Tibial nerve (tissue), 4 donors: ENCODE data around the gene SUMF1. TPM values are rescaled to one million over a fixed set of nuclear protein-coding genes. Genes with fewer than 3 reads are reported as not detected.

Experiments used
- DNase-seq, 2 donors: peaks; one replicate each; pipeline ENCODE4 v3.0.0-alpha.2; 2019; ENCODE audit warnings: low spot score in 2 of 2
- H3K27ac ChIP-seq, 4 donors: fragments of 200-600 bp; sonication (generic) in 3 of 4; one replicate each; pipeline ENCODE4 v1.5.1; 2017 to 2019; ENCODE audit warnings: mild to moderate bottlenecking in 1 of 4
- H3K27me3 ChIP-seq, 2 donors: fragments of 200-600 bp; sonication (generic) in 1 of 2; one replicate each; pipeline versions ENCODE4 v1.5.1 to v1.6.0; 2017 to 2019
- H3K36me3 ChIP-seq, 3 donors: fragments of 200-600 bp; sonication (generic); one replicate each; pipeline ENCODE4 v1.5.1; 2018 to 2019
- H3K4me1 ChIP-seq, 4 donors: fragments of 200-600 bp; sonication (generic) in 3 of 4; one replicate each; pipeline ENCODE4 v1.5.1; 2017 to 2019
- H3K4me3 ChIP-seq, 4 donors: fragments of 200-600 bp; sonication (generic) in 3 of 4; one replicate each; pipeline ENCODE4 v1.5.1; 2017 to 2019; ENCODE audit warnings: mild to moderate bottlenecking in 1 of 4, moderate library complexity in 1 of 4
- H3K9me3 ChIP-seq, 4 donors: fragments of 200-600 bp; sonication (generic) in 3 of 4; one replicate each; pipeline ENCODE4 v1.5.1; 2017 to 2019
- EP300 ChIP-seq, 2 donors: sonication (generic); formaldehyde crosslinking; IDR thresholded peaks; one replicate each; pipeline ENCODE4 v1.6.1; 2017; ENCODE audit warnings: antibody characterized with exemption in 2 of 2, mild to moderate bottlenecking in 1 of 2
- POLR2A ChIP-seq, 2 donors: fragments of 450-650 bp; IDR thresholded peaks; one replicate each; pipeline ENCODE4 v1.6.1; 2017; ENCODE audit warnings: antibody characterized with exemption in 2 of 2, mild to moderate bottlenecking in 2 of 2, moderate library complexity in 2 of 2
- WGBS, 2 donors: methylation state at CpG; one replicate each; pipeline ENCODE4 v1.1.5; 2018; 5-methylcytosine and 5-hydroxymethylcytosine counted together
- total RNA-seq, 4 donors: library from RNA; depleted of rRNA; stranded (reverse); fragments of >200 nt; gene quantifications; one replicate each; pipeline ENCODE4 v1.1.0, GENCODE V29; 2016
- TF ChIP-seq, protein P1 (sequence below), 5 experiments: fragments of 200-600 bp in 3 of 5; fragments of 450-650 bp in 2 of 5; sonication (generic) in 3 of 5; IDR thresholded peaks; one replicate each; pipeline ENCODE4 v1.5.1; 2016 to 2019; ENCODE audit warnings: antibody characterized with exemption in 5 of 5, mild to moderate bottlenecking in 3 of 5, moderate library complexity in 2 of 5

The SUMF1 gene
- total RNA-seq, 4 donors from 2014 or later, result 49.2 to 70.6 (median 63.8) TPM

DNA sequence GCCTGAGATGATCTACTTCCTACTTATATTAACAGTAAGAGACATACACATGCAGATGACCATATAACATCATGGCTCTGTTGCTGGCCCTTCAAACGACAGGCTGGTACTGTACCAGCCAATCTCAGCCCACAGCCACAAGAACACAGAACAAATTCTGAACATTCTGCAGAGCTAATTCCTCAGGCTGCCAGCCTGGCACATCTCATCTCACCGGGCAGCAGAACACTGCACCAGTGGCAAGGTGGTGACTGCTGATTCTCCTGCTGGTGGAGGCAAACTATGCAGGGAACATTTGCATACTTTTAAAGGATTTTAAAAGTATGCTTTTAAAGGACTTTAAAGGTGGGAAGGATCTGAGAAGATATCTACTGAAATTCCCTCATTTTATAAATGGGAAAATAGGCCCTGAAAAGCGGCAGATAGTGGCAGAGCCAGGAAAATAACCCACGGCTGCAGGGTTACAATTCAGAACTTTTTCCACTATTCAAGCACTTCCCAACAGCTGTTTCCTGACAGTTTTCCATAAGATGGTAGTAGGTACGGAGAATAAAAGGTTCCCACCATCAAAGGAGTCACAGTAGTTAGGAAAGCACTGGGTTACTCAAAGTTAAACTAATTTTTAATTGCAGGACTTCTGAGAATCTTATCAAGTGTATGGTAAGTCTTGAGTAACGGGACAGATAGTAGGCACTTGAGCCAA, 37.3 kb downstream of the SUMF1 start:
- no peaks in the 10 kb centered on the region for H3K27me3 ChIP-seq
- H3K4me3 ChIP-seq, result no peak overlapping the region
- no peak for DNase-seq
- H3K27ac ChIP-seq, result no peak overlapping the region
- no peak for TF ChIP-seq EP300 (IDR thresholded peaks at IDR 0.05)
- TF ChIP-seq POLR2A (IDR thresholded peaks at IDR 0.05), result no peak
- TF ChIP-seq, protein P1, sequence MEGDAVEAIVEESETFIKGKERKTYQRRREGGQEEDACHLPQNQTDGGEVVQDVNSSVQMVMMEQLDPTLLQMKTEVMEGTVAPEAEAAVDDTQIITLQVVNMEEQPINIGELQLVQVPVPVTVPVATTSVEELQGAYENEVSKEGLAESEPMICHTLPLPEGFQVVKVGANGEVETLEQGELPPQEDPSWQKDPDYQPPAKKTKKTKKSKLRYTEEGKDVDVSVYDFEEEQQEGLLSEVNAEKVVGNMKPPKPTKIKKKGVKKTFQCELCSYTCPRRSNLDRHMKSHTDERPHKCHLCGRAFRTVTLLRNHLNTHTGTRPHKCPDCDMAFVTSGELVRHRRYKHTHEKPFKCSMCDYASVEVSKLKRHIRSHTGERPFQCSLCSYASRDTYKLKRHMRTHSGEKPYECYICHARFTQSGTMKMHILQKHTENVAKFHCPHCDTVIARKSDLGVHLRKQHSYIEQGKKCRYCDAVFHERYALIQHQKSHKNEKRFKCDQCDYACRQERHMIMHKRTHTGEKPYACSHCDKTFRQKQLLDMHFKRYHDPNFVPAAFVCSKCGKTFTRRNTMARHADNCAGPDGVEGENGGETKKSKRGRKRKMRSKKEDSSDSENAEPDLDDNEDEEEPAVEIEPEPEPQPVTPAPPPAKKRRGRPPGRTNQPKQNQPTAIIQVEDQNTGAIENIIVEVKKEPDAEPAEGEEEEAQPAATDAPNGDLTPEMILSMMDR (IDR thresholded peaks at IDR 0.05), result no peak
- no peaks in the 10 kb centered on the region for H3K9me3 ChIP-seq
- peaks cover 0 to 9% (median 0%) of the 10 kb centered on the region in 4 donors for H3K4me1 ChIP-seq
- WGBS, 2 donors, result 73 to 78% methylated on average over 6 of the region's 6 CpGs
- peaks cover 0 to 22% (median 0%) of the 10 kb centered on the region in 3 donors for H3K36me3 ChIP-seq

DNA sequence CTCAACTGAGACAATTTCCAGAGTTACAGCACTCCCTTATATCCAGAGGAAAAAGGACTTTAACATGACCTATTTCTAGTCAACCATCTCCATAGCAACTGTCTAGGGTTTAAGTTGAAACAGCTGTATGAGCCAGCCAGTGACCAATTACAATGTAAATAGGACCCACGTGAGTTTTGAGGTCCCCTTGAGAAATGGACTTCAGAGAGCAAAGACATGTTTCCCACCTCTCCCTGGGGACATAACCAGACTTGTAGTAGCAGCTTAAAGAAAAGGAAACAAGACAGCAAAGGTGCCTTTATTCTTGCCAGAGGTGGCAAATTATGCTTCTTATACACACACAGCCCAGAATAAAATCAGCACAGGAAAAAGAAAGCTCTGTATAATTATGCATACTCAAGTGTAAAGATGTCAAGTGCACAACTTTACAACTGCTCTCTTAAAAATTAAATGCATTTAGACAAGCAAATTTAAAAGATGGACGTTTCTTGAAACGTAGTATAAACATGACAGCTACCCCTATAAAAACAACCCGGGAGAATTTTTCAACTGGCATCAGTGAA, 40.2 kb downstream of the SUMF1 start:
- Histone ChIP-seq H3K4me3 (no peak overlapping the region), H3K36me3 (peaks cover 0 to 8% (median 0%) of the 10 kb centered on the region in 3 donors), H3K9me3 (no peaks in the 10 kb centered on the region), H3K4me1 (peaks cover 0 to 9% (median 0%) of the 10 kb centered on the region in 4 donors), H3K27ac (no peak overlapping the region), H3K27me3 (no peaks in the 10 kb centered on the region)
- TF ChIP-seq EP300 (IDR thresholded peaks at IDR 0.05) (no peak), POLR2A (IDR thresholded peaks at IDR 0.05) (no peak)
- TF ChIP-seq, protein P1 (IDR thresholded peaks at IDR 0.05), result no peak
- WGBS, 2 donors, result 41 to 42% methylated on average over 4 of the region's 4 CpGs
- no peak for DNase-seq

DNA sequence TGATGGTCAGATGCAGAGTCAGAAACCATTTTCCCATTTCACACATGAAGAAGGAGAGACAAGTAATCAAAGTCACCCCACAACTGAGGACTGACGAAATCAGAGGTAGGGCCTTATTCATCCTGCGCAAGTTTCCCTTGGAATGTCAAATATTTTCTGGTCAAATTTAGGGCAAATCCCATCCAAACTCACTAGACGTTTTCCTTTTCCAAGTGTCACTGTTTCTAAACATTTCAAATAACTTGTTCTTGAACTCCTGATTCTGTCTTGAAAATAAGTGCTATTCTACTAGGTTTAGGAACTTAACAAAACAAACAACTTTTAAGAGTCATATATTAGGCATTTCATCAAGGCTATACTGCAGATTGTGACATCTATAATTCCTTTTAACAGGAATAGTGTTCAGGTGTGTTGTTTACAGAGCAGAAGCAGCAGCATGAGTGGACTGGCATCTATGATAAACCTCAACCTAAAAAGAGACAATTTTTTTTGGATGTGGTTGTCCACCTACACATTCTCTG, 40.7 kb downstream of the SUMF1 start:
- 64 to 65% methylated on average over 3 of the region's 3 CpGs for WGBS, 2 donors
- TF ChIP-seq, protein P1 (IDR thresholded peaks at IDR 0.05), result no peak
- TF ChIP-seq POLR2A (IDR thresholded peaks at IDR 0.05), result no peak
- no peak for TF ChIP-seq EP300 (IDR thresholded peaks at IDR 0.05)
- DNase-seq, result no peak
- H3K27me3 ChIP-seq, result no peaks in the 10 kb centered on the region
- H3K9me3 ChIP-seq, result no peaks in the 10 kb centered on the region
- no peak overlapping the region for H3K27ac ChIP-seq
- peaks cover 0 to 3% (median 0%) of the 10 kb centered on the region in 3 donors for H3K36me3 ChIP-seq
- no peak overlapping the region for H3K4me3 ChIP-seq
- peaks cover 0 to 9% (median 0%) of the 10 kb centered on the region in 4 donors for H3K4me1 ChIP-seq

DNA sequence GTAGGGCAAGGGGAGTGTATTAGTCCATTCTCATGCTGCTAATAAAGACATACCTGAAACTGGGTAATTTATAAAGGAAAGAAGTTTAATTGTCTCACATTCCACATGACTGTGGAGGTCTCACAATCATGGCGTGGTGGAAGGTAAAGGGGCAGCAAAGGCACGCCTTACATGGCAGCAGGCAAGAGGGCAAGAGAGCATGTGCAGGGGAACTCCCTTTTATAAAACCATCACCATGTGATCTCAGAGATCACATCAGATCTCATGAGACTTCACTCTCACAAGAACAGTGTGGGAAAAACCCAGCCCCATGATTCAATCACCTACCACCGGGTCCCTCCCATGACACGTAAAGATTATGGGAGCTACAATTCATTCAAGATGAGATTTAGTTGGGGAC, 41.4 kb downstream of the SUMF1 start:
- Histone ChIP-seq H3K9me3 (no peaks in the 10 kb centered on the region), H3K4me1 (peaks cover 0 to 9% (median 0%) of the 10 kb centered on the region in 4 donors), H3K27ac (no peak overlapping the region), H3K36me3 (no peaks in the 10 kb centered on the region), H3K4me3 (no peak overlapping the region), H3K27me3 (no peaks in the 10 kb centered on the region)
- DNase-seq, result no peak
- TF ChIP-seq EP300 (IDR thresholded peaks at IDR 0.05), result no peak
- TF ChIP-seq, protein P1 (IDR thresholded peaks at IDR 0.05), result no peak
- TF ChIP-seq POLR2A (IDR thresholded peaks at IDR 0.05), result no peak
- 88 to 97% methylated on average over 4 of the region's 4 CpGs for WGBS, 2 donors

DNA sequence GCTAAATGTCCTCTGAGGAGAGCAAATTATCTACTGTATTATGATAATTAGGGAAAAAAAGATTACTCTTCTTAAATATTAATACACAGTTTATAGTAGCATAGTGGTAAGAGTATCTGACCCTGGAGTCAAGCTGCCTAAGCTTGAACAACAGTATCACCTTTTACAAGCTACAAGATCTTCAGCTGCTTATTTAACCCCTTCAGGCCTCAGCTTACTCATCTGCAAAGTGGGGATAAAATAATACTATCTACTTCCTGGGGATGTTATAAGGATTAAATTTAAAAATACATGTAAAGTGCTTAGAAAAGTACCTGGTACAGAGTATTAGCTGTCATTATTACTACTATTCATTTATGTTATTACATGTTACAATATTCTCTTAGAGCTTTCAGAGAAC, 42.0 kb downstream of the SUMF1 start:
- no peaks in the 10 kb centered on the region for H3K27me3 ChIP-seq
- DNase-seq, result no peak
- H3K4me3 ChIP-seq, result no peak overlapping the region
- H3K4me1 ChIP-seq, result peaks cover 0 to 9% (median 0%) of the 10 kb centered on the region in 4 donors
- peaks cover 0 to under 1% (median 0%) of the 10 kb centered on the region in 3 donors for H3K36me3 ChIP-seq
- TF ChIP-seq EP300 (IDR thresholded peaks at IDR 0.05), result no peak
- TF ChIP-seq POLR2A (IDR thresholded peaks at IDR 0.05), result no peak
- TF ChIP-seq, protein P1 (IDR thresholded peaks at IDR 0.05), result no peak
- H3K27ac ChIP-seq, result no peak overlapping the region
- no peaks in the 10 kb centered on the region for H3K9me3 ChIP-seq
